Endothelial cell of umbilical vein (primary cell): Measurements from ENCODE around the gene GPR18. TPM values are rescaled to one million over a fixed set of nuclear protein-coding genes. Genes with fewer than 3 reads are reported as not detected.

ENCODE experiments used
- BruUV-seq: library from RNA; stranded (reverse); fragments of 400-500 nt; replicated peaks from 2 replicates; lab custom pipeline; 2021; lab: Mats Ljungman, UMichigan
- CTCF ChIA-PET: fragments of 300-600, 350-600 bp; sonication (Branson Sonifier 250); formaldehyde crosslinking; loops from one replicate; lab custom pipeline; 2021; ENCODE audit warnings: antibody characterized with exemption, inconsistent platforms; lab: Charles Lee
- POLR2A ChIA-PET: fragments of 300-600, 350-600 bp; sonication (Branson Sonifier 250); formaldehyde crosslinking; loops from one replicate; lab custom pipeline; 2021; ENCODE audit warnings: antibody characterized with exemption, inconsistent platforms; lab: Charles Lee
- DNase-seq: peaks from one replicate; pipeline ENCODE4 v3.0.0-alpha.2; 2011; ENCODE audit warnings: low read depth, low spot score
- FAIRE-seq: peaks from 2 replicates; lab custom pipeline; 2011; peaks lifted over from hg19 to GRCh38; lab: Jason Lieb, UNC
- H2AFZ ChIP-seq: 2 replicates; pipeline ENCODE4 v1.6.0; 2012; ENCODE audit warnings: low read depth, low read length, control low read depth, inconsistent platforms
- H3K27ac ChIP-seq: 2 replicates; pipeline ENCODE4 v1.5.1; 2011; ENCODE audit warnings: low read depth, mild to moderate bottlenecking, control low read depth, low read length, moderate library complexity; ENCODE audit not compliant: insufficient read depth
- H3K27me3 ChIP-seq, 2 experiments: 2 replicates each; pipeline versions ENCODE4 v1.6.0 to v1.6.1; 2011; ENCODE audit warnings: low read length in 2 of 2, mixed read lengths in 1 of 2; ENCODE audit not compliant: control insufficient read depth in 2 of 2, insufficient read depth in 2 of 2
- H3K36me3 ChIP-seq, 2 experiments: 2 replicates in 1 of 2; 3 replicates in 1 of 2; pipeline ENCODE4 v1.5.1; 2011; ENCODE audit warnings: low read length in 2 of 2, mild to moderate bottlenecking in 1 of 2, moderate library complexity in 1 of 2; ENCODE audit not compliant: control insufficient read depth in 2 of 2, insufficient read depth in 2 of 2; ENCODE audit errors: extremely low read depth in 1 of 2
- H3K4me1 ChIP-seq: 3 replicates; pipeline ENCODE4 v1.5.1; 2011; ENCODE audit warnings: mild to moderate bottlenecking, low read length; ENCODE audit not compliant: control insufficient read depth, insufficient read depth; ENCODE audit errors: extremely low read depth
- H3K4me2 ChIP-seq: 2 replicates; pipeline ENCODE4 v1.6.1; 2011; ENCODE audit warnings: low read length, control low read depth, mixed read lengths; ENCODE audit not compliant: insufficient read depth
- H3K4me3 ChIP-seq, 3 experiments: fragments of 200-600 bp in 1 of 3; sonication (generic), shearing (Covaris generic) in 1 of 3; replicated peaks in 1 of 3; 2 replicates each; pipeline ENCODE4 v1.5.1; 2011 to 2016; ENCODE audit warnings: control low read depth in 3 of 3, low read length in 3 of 3, mild to moderate bottlenecking in 2 of 3, inconsistent platforms in 1 of 3, low read depth in 1 of 3, moderate library complexity in 1 of 3; ENCODE audit not compliant: insufficient read depth in 1 of 3
- H3K79me2 ChIP-seq: 2 replicates; pipeline ENCODE4 v1.6.0; 2012; ENCODE audit warnings: low read length, inconsistent platforms; ENCODE audit not compliant: control insufficient read depth, insufficient read depth
- H3K9ac ChIP-seq: replicated peaks from 2 replicates; pipeline ENCODE3; 2011; ENCODE audit warnings: low read length, control low read depth; ENCODE audit not compliant: insufficient read depth; ENCODE audit errors: extremely low read depth
- H3K9me1 ChIP-seq: replicated peaks from 3 replicates; pipeline ENCODE4 v1.6.0; 2011; ENCODE audit warnings: mild to moderate bottlenecking, low read length; ENCODE audit not compliant: control insufficient read depth, insufficient read depth; ENCODE audit errors: extremely low read depth
- H3K9me3 ChIP-seq: replicated peaks from 2 replicates; pipeline ENCODE4 v1.5.1; 2012; ENCODE audit warnings: low read length, inconsistent platforms; ENCODE audit not compliant: control insufficient read depth, insufficient read depth
- H4K20me1 ChIP-seq: replicated peaks from 2 replicates; pipeline ENCODE3; 2011; ENCODE audit warnings: mild to moderate bottlenecking, low read length; ENCODE audit not compliant: control insufficient read depth, insufficient read depth; ENCODE audit errors: extremely low read depth
- CTCF ChIP-seq, 2 donors: IDR thresholded peaks; 1 replicate in 1 of 2; 2 replicates in 1 of 2; pipeline ENCODE4 v1.5.1; 2011; ENCODE audit warnings: low read length in 2 of 2, mild to moderate bottlenecking in 2 of 2, moderate library complexity in 2 of 2, control low read depth in 1 of 2, inconsistent platforms in 1 of 2, low read depth in 1 of 2; ENCODE audit not compliant: insufficient read depth in 1 of 2; ENCODE audit errors: extremely low read depth in 1 of 2
- EZH2 ChIP-seq: IDR thresholded peaks from 2 replicates; pipeline ENCODE4 v1.6.1; 2012; ENCODE audit warnings: borderline replicate concordance, low read depth, mild to moderate bottlenecking, moderate library complexity, low read length, inconsistent platforms; ENCODE audit not compliant: severe bottlenecking
- FOS ChIP-seq: IDR thresholded peaks from 2 replicates; pipeline ENCODE4 v1.6.1; 2011; ENCODE audit warnings: mild to moderate bottlenecking, low read length, moderate library complexity, borderline replicate concordance; ENCODE audit not compliant: insufficient read depth
- GATA2 ChIP-seq: IDR thresholded peaks from 2 replicates; pipeline ENCODE4 v1.7.0; 2011; ENCODE audit warnings: low read depth, mild to moderate bottlenecking, moderate library complexity, mixed read lengths, low read length; ENCODE audit not compliant: insufficient read length, insufficient read depth
- JUN ChIP-seq: IDR thresholded peaks from 2 replicates; pipeline ENCODE4 v1.6.1; 2011; ENCODE audit warnings: borderline replicate concordance, low read depth; ENCODE audit not compliant: insufficient read length, insufficient read depth
- MAX ChIP-seq: IDR thresholded peaks from 2 replicates; pipeline ENCODE4 v1.6.1; 2011; ENCODE audit not compliant: insufficient read depth, insufficient read length
- MYC ChIP-seq: IDR thresholded peaks from one replicate; pipeline ENCODE4 v1.6.1; 2011; ENCODE audit warnings: mild to moderate bottlenecking, low read depth, low read length
- POLR2A ChIP-seq: IDR thresholded peaks from 2 replicates; pipeline ENCODE4 v1.6.1; 2012; ENCODE audit warnings: low read depth, mild to moderate bottlenecking, control low read depth, low read length
- POLR2AphosphoS5 ChIP-seq: IDR thresholded peaks from 2 replicates; pipeline ENCODE4 v1.6.1; 2012; ENCODE audit warnings: low read depth, mild to moderate bottlenecking, control low read depth, low read length, moderate library complexity; ENCODE audit not compliant: insufficient read depth
- dilution Hi-C: fragments of 300-500 bp; cut with MboI; formaldehyde crosslinking; loops from one replicate; pipeline ENCODE4 v1.15.0; 2019; ENCODE audit warnings: low sequenced_read_pairs; ENCODE audit not compliant: extremely low pct_ligation_motif_present
- intact Hi-C: fragments of 100-400 bp; cut with micrococcal nuclease; formaldehyde crosslinking; loops from one replicate; pipeline ENCODE4 v1.10.0; 2022
- polyA plus RNA-seq, 4 experiments: library from polyadenylated mRNA; depleted of rRNA in 3 of 4; stranded (reverse) in 3 of 4; unstranded in 1 of 4; fragments of >200 nt; gene quantifications; 2 replicates each; pipeline versions ENCODE4 v1.2.1 to v1.2.3, GENCODE V29; 2011 to 2012; ENCODE audit warnings: missing spikeins in 1 of 4
- total RNA-seq: library from RNA; stranded (reverse); gene quantifications from 2 replicates; pipeline ENCODE4 v1.2.3, GENCODE V29; 2021

The GPR18 gene
- total and polyA plus RNA-seq, 2 donors (not counting 3 experiments of a cell fraction or from before 2014, with no cell fraction given), result not detected

GRCh38 chr13:99223587-99223986, 34.6 kb downstream of the GPR18 start:
- intact Hi-C loops (no loop called here), dilution Hi-C loops (no loop called here)
- H3K36me3 ChIP-seq, result no peaks in the 10 kb centered on the region
- no TSS peak for BruUV-seq
- no peak overlapping the region for H3K4me3 ChIP-seq
- H4K20me1 ChIP-seq, result peaks cover 2% of the 10 kb centered on the region
- no peaks in the 10 kb centered on the region for H3K9me3 ChIP-seq
- FAIRE-seq, result no peak
- ChIA-PET POLR2A (no interaction called here), CTCF (no interaction called here)
- peaks cover 68% of the 10 kb centered on the region for H3K79me2 ChIP-seq
- no peaks in the 10 kb centered on the region for H3K4me1 ChIP-seq
- H3K4me2 ChIP-seq, result no peak overlapping the region
- no peaks in the 10 kb centered on the region for H3K27me3 ChIP-seq
- no peak overlapping the region for H3K27ac ChIP-seq
- no peak overlapping the region for H3K9ac ChIP-seq
- no peaks in the 10 kb centered on the region for H3K9me1 ChIP-seq
- no peak overlapping the region for H2AFZ ChIP-seq
- TF ChIP-seq GATA2 (no peak), JUN (no peak), CTCF (IDR thresholded peaks at IDR 0.05; ENCODE audit: extremely low read depth in 1 of 2, insufficient read depth in 1 of 2, low read depth in 1 of 2, low read length in 2 of 2) (no peak), POLR2A (no peak), POLR2AphosphoS5 (no peak), EZH2 (no peak), MYC (no peak), MAX (no peak), FOS (no peak)
- DNase-seq, result no peak
